ENCODE results near the gene TBL3. TPM values are rescaled to one million over a fixed set of nuclear protein-coding genes. Genes with fewer than 3 reads are reported as not detected.

Gene TBL3
- total RNA-seq, 1 experiment from 2014 or later, result 51.3 TPM

DNA sequence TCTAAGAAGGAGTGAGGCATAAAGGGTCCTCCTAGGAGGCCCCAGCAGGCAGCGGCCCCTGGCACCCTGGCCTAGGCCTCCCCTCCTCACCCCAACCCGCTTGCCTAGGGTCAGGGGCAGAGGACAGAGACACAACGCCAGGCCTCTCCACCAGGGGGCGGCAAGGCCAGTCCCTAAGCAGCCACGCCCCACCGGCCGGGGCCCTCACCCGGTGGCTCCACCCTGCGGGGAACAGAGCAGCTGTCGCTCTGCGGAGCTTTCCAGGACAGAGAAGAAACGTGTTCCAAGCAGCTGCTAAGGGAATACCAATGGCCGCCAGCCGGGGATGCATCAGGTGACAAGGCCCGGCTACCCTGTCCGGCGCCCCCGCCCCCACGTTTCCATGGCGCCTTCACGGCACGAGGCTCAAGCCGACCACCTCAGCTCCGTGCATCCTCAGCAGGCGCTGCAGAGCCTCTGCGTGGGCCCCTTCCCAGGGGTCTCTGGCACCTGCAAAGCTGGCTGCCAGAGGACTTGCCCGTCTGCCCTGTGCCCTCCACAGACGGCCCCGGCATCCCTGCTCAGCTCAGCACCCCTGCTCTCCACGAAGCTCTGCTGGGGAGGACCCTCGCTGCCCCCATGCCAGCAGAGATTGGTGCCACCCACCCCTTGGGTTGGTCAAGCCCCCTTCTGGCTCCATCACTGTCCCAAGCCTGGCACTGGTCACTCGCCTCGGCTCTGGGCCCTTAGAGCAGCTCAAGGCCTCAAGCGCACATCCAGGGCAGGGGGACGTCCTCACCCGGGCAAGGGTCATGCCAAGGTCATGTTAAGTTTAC lies 32.2 kb downstream of the TBL3 start:
- Histone ChIP-seq H4K20me1 (ENCODE audit: insufficient read depth) (peaks cover 52% of the 10 kb centered on the region), H3K36me3 (ENCODE audit: low read depth) (0 out of 2 replicates have a peak, but pooled peaks cover 5% of the 10 kb centered on the region)
- BruUV-seq (replicated peaks), result no TSS peak

DNA sequence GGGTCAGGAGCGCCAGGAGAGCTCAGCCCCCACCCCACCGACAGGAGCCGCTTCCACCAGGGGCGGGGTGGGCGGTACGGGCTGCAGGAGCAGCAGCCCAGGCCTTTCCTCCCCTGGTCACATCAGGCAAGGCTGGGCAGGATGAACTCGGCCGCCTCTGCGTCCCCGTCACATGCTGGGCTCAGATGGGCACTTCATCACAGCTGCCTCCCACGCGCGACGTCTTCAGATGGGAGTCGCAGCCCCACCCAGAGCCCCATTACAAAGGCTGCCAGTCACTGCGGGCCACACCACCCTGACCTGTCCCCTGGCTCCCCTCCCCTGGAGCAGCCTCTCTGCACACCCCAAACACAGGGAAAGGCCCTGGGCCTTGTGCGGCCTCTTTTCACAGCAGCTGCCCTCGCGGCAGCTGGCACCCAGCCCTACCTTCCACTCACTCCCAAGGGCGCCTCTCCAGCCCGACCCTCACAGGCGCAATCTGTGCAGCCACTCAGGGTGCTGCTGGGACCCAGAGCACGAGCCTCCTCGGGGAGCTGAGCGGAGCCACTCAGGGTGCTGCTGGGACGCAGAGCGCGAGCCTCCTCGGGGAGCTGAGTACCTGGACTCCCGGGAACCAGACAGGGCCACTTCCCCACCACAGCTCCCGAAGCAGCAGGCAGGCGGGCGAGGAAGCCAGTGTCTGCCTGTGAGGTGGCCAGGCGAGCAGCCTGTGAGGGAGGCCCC lies 33.1 kb downstream of the TBL3 start:
- 0 out of 2 replicates have a peak, but pooled peaks cover 5% of the 10 kb centered on the region for H3K36me3 ChIP-seq (ENCODE audit: low read depth)
- BruUV-seq (replicated peaks), result no TSS peak
- no peak for TF ChIP-seq EZH2 (IDR thresholded peaks at IDR 0.05; ENCODE audit: low read depth)
- TF ChIP-seq, protein P1, sequence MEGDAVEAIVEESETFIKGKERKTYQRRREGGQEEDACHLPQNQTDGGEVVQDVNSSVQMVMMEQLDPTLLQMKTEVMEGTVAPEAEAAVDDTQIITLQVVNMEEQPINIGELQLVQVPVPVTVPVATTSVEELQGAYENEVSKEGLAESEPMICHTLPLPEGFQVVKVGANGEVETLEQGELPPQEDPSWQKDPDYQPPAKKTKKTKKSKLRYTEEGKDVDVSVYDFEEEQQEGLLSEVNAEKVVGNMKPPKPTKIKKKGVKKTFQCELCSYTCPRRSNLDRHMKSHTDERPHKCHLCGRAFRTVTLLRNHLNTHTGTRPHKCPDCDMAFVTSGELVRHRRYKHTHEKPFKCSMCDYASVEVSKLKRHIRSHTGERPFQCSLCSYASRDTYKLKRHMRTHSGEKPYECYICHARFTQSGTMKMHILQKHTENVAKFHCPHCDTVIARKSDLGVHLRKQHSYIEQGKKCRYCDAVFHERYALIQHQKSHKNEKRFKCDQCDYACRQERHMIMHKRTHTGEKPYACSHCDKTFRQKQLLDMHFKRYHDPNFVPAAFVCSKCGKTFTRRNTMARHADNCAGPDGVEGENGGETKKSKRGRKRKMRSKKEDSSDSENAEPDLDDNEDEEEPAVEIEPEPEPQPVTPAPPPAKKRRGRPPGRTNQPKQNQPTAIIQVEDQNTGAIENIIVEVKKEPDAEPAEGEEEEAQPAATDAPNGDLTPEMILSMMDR (conservative IDR thresholded peaks at IDR 0.05), result no peak
- H3K9me3 ChIP-seq (ENCODE audit: insufficient read depth, low read depth), result no peaks in the 10 kb centered on the region
- no peak overlapping the region for H3K27ac ChIP-seq
- intact Hi-C loops (cut with micrococcal nuclease; ENCODE audit: unreplicated experiment), result loop anchor here (10.0 kb wide), 1 partner anchor 250 kb away; the partner anchor contains the start of gene ECI1
- no peak overlapping the region for H2AFZ ChIP-seq
- ChIA-PET CTCF (interaction anchor here (0.5 to 1.4 kb wide), 3 partner anchors 136 to 245 kb away, joined by 3 to 11 read pairs (median 4); partner anchors contain the start of gene TRAF7), POLR2A (ENCODE audit: unreplicated experiment) (no interaction called here)
- peaks cover 51% of the 10 kb centered on the region for H4K20me1 ChIP-seq (ENCODE audit: insufficient read depth)
- H3F3A ChIP-seq (ENCODE audit: insufficient read depth, low read depth), result peaks cover 14% of the 10 kb centered on the region; the same call in 1 of the 2 replicates
- no peak overlapping the region for H3K4me2 ChIP-seq
- H3K9me2 ChIP-seq (ENCODE audit: insufficient read depth), result no peaks in the 10 kb centered on the region
- DNase-seq, result no peak
- no peaks in the 10 kb centered on the region for H3K27me3 ChIP-seq (ENCODE audit: insufficient read depth, low read depth)
- no peak overlapping the region for H3K4me3 ChIP-seq
- peaks cover 63% of the 10 kb centered on the region for H3K79me2 ChIP-seq (ENCODE audit: low read depth)
- H3K4me1 ChIP-seq (replicated peaks; ENCODE audit: insufficient read depth), result peaks cover 13% of the 10 kb centered on the region

More for the DNA sequence above, 32.2 kb downstream of the TBL3 start:
- DNase-seq, result peak; percentile 56 to 82
- H3K4me3 ChIP-seq, result no peak overlapping the region
- no peak overlapping the region for H3K27ac ChIP-seq
- TF ChIP-seq, protein P1 (conservative IDR thresholded peaks at IDR 0.05), result peak; percentile 85
- no peak for TF ChIP-seq EZH2 (IDR thresholded peaks at IDR 0.05; ENCODE audit: low read depth)
- H3K4me2 ChIP-seq, result no peak overlapping the region
- H3K4me1 ChIP-seq (replicated peaks; ENCODE audit: insufficient read depth), result peaks cover 13% of the 10 kb centered on the region
- no peaks in the 10 kb centered on the region for H3K9me2 ChIP-seq (ENCODE audit: insufficient read depth)
- no peaks in the 10 kb centered on the region for H3K27me3 ChIP-seq (ENCODE audit: insufficient read depth, low read depth)
- no peaks in the 10 kb centered on the region for H3K9me3 ChIP-seq (ENCODE audit: insufficient read depth, low read depth)
- intact Hi-C loops (cut with micrococcal nuclease; ENCODE audit: unreplicated experiment), result loop anchor here (10.0 kb wide), 1 partner anchor 251 kb away; the partner anchor contains the start of gene ECI1
- H3K79me2 ChIP-seq (ENCODE audit: low read depth), result peaks cover 57% of the 10 kb centered on the region
- peaks cover 14% of the 10 kb centered on the region; the same call in 1 of the 2 replicates for H3F3A ChIP-seq (ENCODE audit: insufficient read depth, low read depth)
- ChIA-PET POLR2A (ENCODE audit: unreplicated experiment) (interaction anchor here (0.6 kb wide), 2 partner anchors 136 to 151 kb away, joined by 4 to 12 read pairs; partner anchors contain the start of gene TRAF7), CTCF (interaction anchor here (0.6 to 1.4 kb wide), 3 partner anchors 103 to 151 kb away, joined by 3 to 9 read pairs (median 4); partner anchors contain the start of gene TRAF7)
- H2AFZ ChIP-seq, result no peak overlapping the region

DNA sequence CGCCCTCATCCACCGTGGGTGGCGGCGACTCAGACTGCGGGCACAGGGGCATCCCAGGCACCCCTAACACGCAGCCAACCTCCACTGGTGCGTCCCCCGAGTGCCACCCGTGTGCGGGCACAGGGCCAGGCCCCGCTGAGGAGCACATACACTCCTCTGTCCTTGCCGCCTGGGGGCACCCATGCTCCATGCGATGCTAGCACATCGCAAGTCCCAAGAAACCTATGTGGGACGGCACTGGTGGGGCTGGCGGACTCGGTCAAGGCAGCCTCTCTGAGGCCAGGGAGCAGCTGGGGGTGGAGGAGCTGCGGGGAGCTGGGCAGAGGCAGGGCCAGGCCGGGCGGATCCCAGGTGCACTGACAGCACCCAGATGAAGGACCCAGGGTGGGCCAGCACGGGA lies 33.8 kb downstream of the TBL3 start:
- no peaks in the 10 kb centered on the region for H3K9me2 ChIP-seq (ENCODE audit: insufficient read depth)
- H3F3A ChIP-seq (ENCODE audit: insufficient read depth, low read depth), result peaks cover 16% of the 10 kb centered on the region; the same call in 1 of the 2 replicates
- intact Hi-C loops (cut with micrococcal nuclease; ENCODE audit: unreplicated experiment), result loop anchor here (10.0 kb wide), 1 partner anchor 249 kb away; the partner anchor contains the start of gene ECI1
- H3K27me3 ChIP-seq (ENCODE audit: insufficient read depth, low read depth), result no peaks in the 10 kb centered on the region
- no peak for DNase-seq
- POLR2A ChIA-PET (ENCODE audit: unreplicated experiment), result no interaction called here
- H3K79me2 ChIP-seq (ENCODE audit: low read depth), result peaks cover 70% of the 10 kb centered on the region
- no peak overlapping the region for H3K27ac ChIP-seq
- peaks cover 16% of the 10 kb centered on the region for H3K4me1 ChIP-seq (replicated peaks; ENCODE audit: insufficient read depth)
- no peak overlapping the region for H2AFZ ChIP-seq
- peaks cover 49% of the 10 kb centered on the region for H4K20me1 ChIP-seq (ENCODE audit: insufficient read depth)
- H3K36me3 ChIP-seq (ENCODE audit: low read depth), result 0 out of 2 replicates have a peak, but pooled peaks cover 5% of the 10 kb centered on the region
- TF ChIP-seq, protein P1 (conservative IDR thresholded peaks at IDR 0.05), result no peak
- TF ChIP-seq EZH2 (IDR thresholded peaks at IDR 0.05; ENCODE audit: low read depth), result no peak
- CTCF ChIA-PET, result interaction anchor here (0.5 kb wide), 1 partner anchor 244 kb away, joined by 11 read pairs; no protein-coding TSS in a partner anchor
- no TSS peak for BruUV-seq (replicated peaks)
- no peak overlapping the region for H3K4me3 ChIP-seq
- H3K9me3 ChIP-seq (ENCODE audit: insufficient read depth, low read depth), result no peaks in the 10 kb centered on the region
- no peak overlapping the region for H3K4me2 ChIP-seq
